ENCODE measurements around the gene GLOD5.

GLOD5 gene

GRCh38 chrX:48769230-48769629 is 7.7 kb downstream of the GLOD5 start:
- DNase-seq: no peak

GRCh38 chrX:48770296-48770695 is 8.7 kb downstream of the GLOD5 start:
- DNase-seq: no peak

- no peak for DNase-seq
These were observed 11.1 kb downstream of the GLOD5 start for GRCh38 chrX:48772602-48773001.

GRCh38 chrX:48776818-48777439 is 15.4 kb downstream of the GLOD5 start:
- DNase-seq: no peak

GRCh38 chrX:48779399-48779798 is 17.9 kb downstream of the GLOD5 start:
- no peak for DNase-seq

GRCh38 chrX:48781705-48782104 is 20.2 kb downstream of the GLOD5 start:
- DNase-seq: no peak

- DNase-seq: no peak
These were observed 20.7 kb downstream of the GLOD5 start for GRCh38 chrX:48782216-48782615.

GRCh38 chrX:48782795-48783194 is 21.2 kb downstream of the GLOD5 start:
- no peak for DNase-seq

- no peak for DNase-seq
These were observed 23.2 kb downstream of the GLOD5 start for GRCh38 chrX:48784726-48785125.

- no peak for DNase-seq
These were observed 23.6 kb downstream of the GLOD5 start for GRCh38 chrX:48785186-48785539.

GRCh38 chrX:48785540-48786214 is 24.1 kb downstream of the GLOD5 start:
- no peak for DNase-seq

GRCh38 chrX:48786341-48786800 is 24.8 kb downstream of the GLOD5 start, which contains the start of gene GATA1:
Gene GATA1, plus strand, starts transcription at chrX:48786590. Its CDS starts 4,520 bp downstream, at chrX:48791110.
- DNase-seq: no peak

GRCh38 chrX:48786825-48787504 is 25.4 kb downstream of the GLOD5 start:
- DNase-seq: no peak

GRCh38 chrX:48787505-48788443 is 26.2 kb downstream of the GLOD5 start:
- DNase-seq: no peak

GRCh38 chrX:48789366-48790220 is 28.0 kb downstream of the GLOD5 start:
- DNase-seq: no peak

- no peak for DNase-seq
These were observed 28.9 kb downstream of the GLOD5 start for GRCh38 chrX:48790477-48790876.

GRCh38 chrX:48791063-48791820 is 29.7 kb downstream of the GLOD5 start:
- no peak for DNase-seq

- DNase-seq: no peak
These were observed 30.7 kb downstream of the GLOD5 start for GRCh38 chrX:48792219-48792618.

GRCh38 chrX:48793935-48794334 is 32.4 kb downstream of the GLOD5 start:
- DNase-seq: no peak

- DNase-seq: no peak
These were observed 32.9 kb downstream of the GLOD5 start for GRCh38 chrX:48794340-48794910.

Measured in NCI-H1436 (cell line).